Glomerular visceral epithelial cell (primary cell): ENCODE measurements around the gene TRIM27.
"Not testable (repeated sequence)": the region's sequence is repeated elsewhere in the genome, so short reads cannot be mapped to it uniquely, and the experiment has no call there.

Source experiments
- DNase-seq: peaks from one replicate; pipeline ENCODE4 v3.0.0-alpha.2; 2016; ENCODE audit errors: extremely low spot score

Gene TRIM27

GRCh38 chr6:28896505-28897368, 27.0 kb downstream of the TRIM27 start:
- peak; percentile 70 for DNase-seq

GRCh38 chr6:28895131-28895812, 28.5 kb downstream of the TRIM27 start:
- DNase-seq = peak; percentile 95

- DNase-seq = no peak
These were observed 30.5 kb downstream of the TRIM27 start for GRCh38 chr6:28893172-28893799.

- no peak for DNase-seq
These were observed 31.3 kb downstream of the TRIM27 start for GRCh38 chr6:28892525-28892924.

- no peak for DNase-seq
These were observed 35.8 kb downstream of the TRIM27 start for GRCh38 chr6:28887796-28888496.

- DNase-seq = no peak
These were observed 37.7 kb downstream of the TRIM27 start for GRCh38 chr6:28886079-28886439.

DNA sequence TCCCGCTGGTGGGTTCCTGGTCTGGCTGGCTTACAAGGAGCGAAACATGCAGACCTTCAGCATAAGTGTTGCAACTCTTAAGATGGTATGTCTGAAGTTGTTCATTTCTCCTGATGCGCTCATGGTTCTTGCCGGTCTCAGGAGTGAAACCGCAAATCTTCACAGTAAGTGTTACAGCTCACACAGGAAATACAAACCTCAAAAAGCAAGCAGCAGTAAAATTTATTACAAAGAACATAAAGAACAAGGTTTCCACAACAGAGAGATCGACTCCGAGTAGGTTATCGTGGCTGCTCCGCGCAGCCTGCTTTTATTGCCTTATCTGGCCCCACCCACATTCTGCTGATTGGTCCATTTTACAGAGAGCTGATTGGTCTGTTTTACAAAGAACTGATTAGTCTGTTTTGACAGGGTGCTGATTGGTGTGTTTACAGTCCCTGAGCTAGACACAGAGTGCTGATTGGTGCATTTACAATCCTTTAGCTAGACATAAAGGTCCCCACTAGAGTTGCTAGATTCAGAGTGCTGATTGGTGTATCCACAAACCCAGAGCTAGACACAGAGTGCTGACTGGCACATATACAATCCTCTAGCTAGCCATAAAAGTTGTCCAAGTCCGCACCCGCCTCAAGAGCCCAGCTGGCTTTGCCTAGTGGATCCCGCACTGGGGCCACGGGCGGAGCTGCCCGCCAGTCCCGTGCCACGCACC, 39.2 kb downstream of the TRIM27 start:
- DNase-seq = no peak

- peak; percentile 79 for DNase-seq
These were observed 42.6 kb downstream of the TRIM27 start for GRCh38 chr6:28880894-28881780.

DNA sequence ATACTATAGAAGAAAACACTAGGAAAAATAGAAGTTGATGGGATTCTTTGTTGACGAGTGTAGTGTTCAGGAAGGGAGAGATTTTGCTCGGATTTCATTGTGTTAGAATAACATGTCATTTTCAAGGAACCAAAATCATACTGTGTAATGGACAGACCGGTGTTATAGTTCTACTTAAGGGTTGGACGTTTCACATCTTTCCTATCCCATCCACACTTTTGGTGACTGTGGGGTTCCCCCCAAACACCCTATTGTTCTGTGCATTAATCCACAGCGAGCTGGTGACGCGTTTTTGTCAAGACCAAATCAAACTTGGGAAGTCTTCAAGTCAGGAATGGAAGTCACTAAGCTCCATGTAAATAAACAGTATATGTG, 43.3 kb downstream of the TRIM27 start:
- no peak for DNase-seq

DNA sequence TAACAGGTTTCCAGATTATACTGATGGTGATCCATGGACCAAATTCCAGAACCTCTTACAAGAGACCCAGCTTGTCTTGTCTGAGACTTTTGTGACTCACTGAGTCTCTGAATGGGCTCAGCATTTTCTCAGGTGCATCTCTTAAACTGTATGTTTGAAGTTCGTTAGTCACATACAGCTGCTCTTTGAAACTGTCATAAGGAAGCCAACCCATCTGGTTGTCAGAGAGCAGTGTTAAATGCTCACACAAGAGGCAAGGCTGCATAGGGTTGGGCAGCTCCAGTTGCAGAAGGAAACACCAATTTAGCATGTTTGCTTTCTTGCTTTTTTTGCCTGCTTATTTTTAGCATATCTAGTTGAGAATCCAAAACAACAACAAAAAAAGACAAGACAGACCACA, 47.1 kb downstream of the TRIM27 start:
- DNase-seq = no peak

- DNase-seq = no peak
These were observed 48.5 kb downstream of the TRIM27 start for GRCh38 chr6:28875191-28875747.

DNA sequence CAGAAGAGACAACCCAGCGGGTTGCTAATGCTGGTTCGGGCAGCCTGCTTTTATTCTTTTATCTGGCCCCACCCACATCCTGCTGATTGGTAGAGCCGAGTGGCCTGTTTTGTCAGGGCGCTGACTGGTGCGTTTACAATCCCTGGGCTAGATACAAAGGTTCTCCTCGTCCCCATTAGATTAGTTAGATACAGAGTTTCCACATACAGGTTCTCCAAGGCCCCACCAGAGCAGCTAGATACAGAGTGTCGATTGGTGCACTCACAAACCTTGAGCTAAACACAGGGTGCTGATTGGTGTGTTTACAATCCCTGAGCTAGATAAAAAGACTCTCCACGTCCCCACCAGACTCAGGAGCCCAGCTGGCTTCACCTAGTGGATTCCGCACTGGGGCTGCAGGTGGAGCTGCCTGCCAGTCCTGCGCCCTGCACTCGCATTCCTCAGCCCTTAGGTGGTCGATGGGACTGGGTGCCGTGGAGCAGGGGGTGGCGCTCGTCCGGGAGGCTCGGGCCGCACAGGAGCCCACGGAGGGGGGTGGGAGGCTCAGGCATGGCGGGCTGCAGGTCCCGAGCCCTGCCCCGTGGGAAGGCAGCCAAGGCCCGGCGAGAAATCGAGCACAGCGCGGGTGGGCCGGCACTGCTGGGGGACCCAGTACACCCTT, 51.5 kb downstream of the TRIM27 start:
- DNase-seq = not testable (repeated sequence)

GRCh38 chr6:28871335-28872156, 52.2 kb downstream of the TRIM27 start:
- no peak for DNase-seq

DNA sequence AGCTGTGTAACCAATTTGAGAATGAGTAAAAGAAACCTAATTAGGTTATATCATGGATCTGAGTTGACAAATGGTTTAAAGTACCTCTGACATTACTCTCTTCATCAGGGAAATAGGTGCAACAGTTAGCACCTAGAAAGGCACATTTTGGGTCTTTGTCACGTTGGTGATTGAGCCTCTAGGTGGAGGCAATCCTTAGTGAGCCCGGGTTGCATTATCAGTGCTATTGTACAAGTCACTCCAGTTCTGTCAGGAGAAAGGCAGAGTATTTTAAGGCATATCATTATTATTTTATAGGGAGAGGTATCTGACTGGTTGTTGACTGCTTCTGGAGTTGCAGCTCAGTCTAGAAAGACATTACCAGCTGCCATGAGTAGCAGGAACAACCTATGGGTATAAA, 54.9 kb downstream of the TRIM27 start:
- DNase-seq = no peak

GRCh38 chr6:28867086-28867409, 56.7 kb downstream of the TRIM27 start:
- no peak for DNase-seq

- peak; percentile 69 for DNase-seq
These were observed 57.3 kb downstream of the TRIM27 start for GRCh38 chr6:28866205-28867085.

- peak; percentile 51 for DNase-seq
These were observed 58.2 kb downstream of the TRIM27 start for GRCh38 chr6:28865401-28866204.
